ENCODE measurements around the gene ASPN. TPM values are rescaled to one million over a fixed set of nuclear protein-coding genes. Genes with fewer than 3 reads are reported as not detected.

ASPN gene
- total RNA-seq, 1 donor from 2014 or later: not detected

GRCh38 chr9:92407818-92408217 is 74.5 kb downstream of the ASPN start:
- DNase-seq: no peak

- DNase-seq: peak; percentile 38
Observed at GRCh38 chr9:92406477-92406876, 75.8 kb downstream of the ASPN start.

Other genes starting within 250 kb of the ASPN start
- gene IARS1, start 188.8 kb downstream of the ASPN start, total RNA-seq: 124 and 197 TPM in 2 replicates
- gene NOL8, start 157.2 kb downstream of the ASPN start, total RNA-seq: 28.2 and 29.1 TPM in 2 replicates
- 2.9 and 3.3 TPM in 2 replicates for gene CENPP, start 156.6 kb downstream of the ASPN start, total RNA-seq
- gene OGN, start 77.9 kb downstream of the ASPN start, total RNA-seq: not detected in 2 replicates
- under 0.01 and 0.23 TPM in 2 replicates for gene OMD, start 58.0 kb downstream of the ASPN start, total RNA-seq
- gene ECM2, start 53.5 kb upstream of the ASPN start, total RNA-seq: not detected in 2 replicates
- gene IPPK, start 187.6 kb upstream of the ASPN start, total RNA-seq: 16.9 and 20.3 TPM in 2 replicates